Lower leg skin (tissue), 4 donors: ENCODE data around the gene GALNT18. TPM values are rescaled to one million over a fixed set of nuclear protein-coding genes. Genes with fewer than 3 reads are reported as not detected.

Experiments
- DNase-seq, 2 donors: peaks; one replicate each; pipeline ENCODE4 v3.0.0-alpha.2; 2019; ENCODE audit warnings: low spot score in 2 of 2
- H3K4me3 ChIP-seq: fragments of 200-600 bp; sonication (generic); 2 replicates; pipeline ENCODE4 v1.5.1; 2017; ENCODE audit warnings: mild to moderate bottlenecking, low read depth; ENCODE audit not compliant: poor library complexity, severe bottlenecking
- CTCF ChIP-seq, 3 donors: fragments of 450-650 bp; IDR thresholded peaks; one replicate each; pipeline ENCODE4 v1.5.1; 2016; ENCODE audit warnings: antibody characterized with exemption in 3 of 3, mild to moderate bottlenecking in 3 of 3, moderate library complexity in 2 of 3
- POLR2A ChIP-seq, 2 donors: fragments of 450-650 bp; IDR thresholded peaks; one replicate each; pipeline ENCODE4 v1.6.1; 2016 to 2017; ENCODE audit warnings: antibody characterized with exemption in 2 of 2, mild to moderate bottlenecking in 1 of 2, moderate library complexity in 1 of 2
- WGBS, 2 donors: methylation state at CpG; one replicate each; pipeline ENCODE4 v1.1.5; 2018; 5-methylcytosine and 5-hydroxymethylcytosine counted together
- intact Hi-C: fragments of 100-400 bp; cut with DNase I; formaldehyde crosslinking; loops from one replicate; pipeline ENCODE4 v1.15.0; 2023; ENCODE audit warnings: low total_unique reads
- total RNA-seq, 4 donors: library from RNA; depleted of rRNA; stranded (reverse); fragments of >200 nt; gene quantifications; one replicate each; pipeline ENCODE4 v1.1.0, GENCODE V29; 2016

The GALNT18 gene
- total RNA-seq, 4 donors from 2014 or later, result 11.5 to 33.0 (median 17.7) TPM

GRCh38 chr11:11247576-11247975 is 374.2 kb downstream of the GALNT18 start:
- no peak for TF ChIP-seq CTCF (IDR thresholded peaks at IDR 0.05)
- TF ChIP-seq POLR2A (IDR thresholded peaks at IDR 0.05), result no peak
- no peak for DNase-seq
- intact Hi-C loops, result no loop called here
- H3K4me3 ChIP-seq, result no peak overlapping the region
- WGBS, 2 donors, result 96 to 97% methylated on average over 2 of the region's 2 CpGs

DNA sequence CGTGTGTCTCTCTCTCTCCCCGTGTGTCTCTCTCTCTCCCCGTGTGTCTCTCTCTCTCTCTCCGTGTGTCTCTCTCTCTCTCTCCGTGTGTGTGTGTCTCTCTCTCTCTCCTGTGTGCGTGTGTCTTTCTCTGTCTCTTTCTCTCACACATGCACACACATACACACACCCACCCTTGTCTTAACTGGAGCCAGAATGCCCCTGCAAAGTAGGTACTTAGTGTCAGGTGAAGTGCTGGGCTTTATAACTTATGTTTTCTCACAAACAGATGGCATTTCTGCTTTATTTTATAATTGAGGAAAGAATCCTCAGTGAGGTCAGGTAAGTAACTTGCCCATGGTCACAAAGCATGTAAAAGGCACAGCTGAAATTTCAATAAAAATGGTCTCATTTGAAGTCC is 374.7 kb downstream of the GALNT18 start:
- 73 to 79% methylated on average over 6 of the region's 6 CpGs for WGBS, 2 donors
- intact Hi-C loops, result no loop called here
- TF ChIP-seq CTCF (IDR thresholded peaks at IDR 0.05) (no peak), POLR2A (IDR thresholded peaks at IDR 0.05) (no peak)
- no peak for DNase-seq
- no peak overlapping the region for H3K4me3 ChIP-seq

- DNase-seq, result no peak
- WGBS, 2 donors, result 81 to 100% methylated on average over 1 of the region's 1 CpG
- intact Hi-C loops, result no loop called here
- no peak overlapping the region for H3K4me3 ChIP-seq
- TF ChIP-seq POLR2A (IDR thresholded peaks at IDR 0.05) (no peak), CTCF (IDR thresholded peaks at IDR 0.05) (no peak)
Observed at GRCh38 chr11:11246166-11246565, 375.6 kb downstream of the GALNT18 start.

DNA sequence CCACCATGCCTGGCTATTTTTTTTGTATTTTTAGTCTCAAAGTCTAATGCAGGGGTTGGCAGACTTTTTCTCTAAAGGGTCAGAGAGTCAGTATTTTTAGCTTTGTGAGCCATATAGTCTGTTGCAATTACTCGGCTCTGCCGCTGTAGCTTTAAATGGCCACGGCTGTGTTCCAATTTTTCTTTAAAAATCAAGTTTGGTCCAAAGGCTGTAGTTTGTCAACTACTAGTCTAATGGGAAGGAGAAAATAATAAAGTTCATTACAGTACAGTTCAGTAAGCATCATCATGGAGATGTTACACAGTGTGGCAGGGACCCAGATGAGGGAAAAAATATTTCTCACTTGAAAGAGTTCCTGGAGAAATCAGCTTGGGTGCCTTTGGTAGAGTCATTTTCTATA is 376.4 kb downstream of the GALNT18 start:
- no peak for DNase-seq
- H3K4me3 ChIP-seq, result no peak overlapping the region
- intact Hi-C loops, result no loop called here
- 69 to 78% methylated on average over 3 of the region's 3 CpGs for WGBS, 2 donors
- TF ChIP-seq POLR2A (IDR thresholded peaks at IDR 0.05), result no peak
- no peak for TF ChIP-seq CTCF (IDR thresholded peaks at IDR 0.05)

DNA sequence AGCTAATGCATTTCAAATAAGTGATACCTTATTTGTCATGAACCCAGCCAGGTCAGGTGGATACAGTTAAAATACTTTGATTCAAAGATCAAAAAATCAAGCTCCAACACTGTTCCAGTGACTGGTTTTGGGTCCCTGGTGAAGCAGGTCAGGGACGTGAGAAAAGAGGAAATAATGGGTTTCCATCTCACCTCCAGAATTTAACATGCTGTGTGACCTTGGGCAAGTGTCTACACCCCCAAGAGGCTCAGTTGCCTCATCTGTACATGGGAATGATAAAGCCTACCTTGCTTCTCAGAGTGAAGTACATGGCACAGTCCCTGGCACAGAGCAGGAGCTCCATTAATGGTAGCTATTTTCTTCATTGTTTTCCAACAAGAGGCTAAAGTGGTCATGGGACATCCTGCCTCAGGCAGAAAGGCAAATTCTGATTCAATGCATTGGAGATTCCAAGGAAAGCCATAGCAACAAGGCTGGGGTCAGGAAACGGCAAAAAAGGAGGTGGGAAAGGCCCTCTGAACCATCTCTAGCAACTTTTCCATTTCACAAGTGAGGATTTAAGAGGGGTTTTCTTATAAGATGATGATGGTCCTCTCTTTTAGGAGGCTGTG is 377.2 kb downstream of the GALNT18 start:
- H3K4me3 ChIP-seq, result no peak overlapping the region
- TF ChIP-seq POLR2A (IDR thresholded peaks at IDR 0.05), result no peak
- no peak for TF ChIP-seq CTCF (IDR thresholded peaks at IDR 0.05)
- intact Hi-C loops, result no loop called here
- no peak for DNase-seq
- WGBS, 2 donors, result 76 to 79% methylated on average over 2 of the region's 2 CpGs
